H1 (cell line): ENCODE measurements around the gene EEF1G. TPM values are rescaled to one million over a fixed set of nuclear protein-coding genes. Genes with fewer than 3 reads are reported as not detected.

ENCODE experiments used
- ASH2L ChIP-seq: fragments of 200-600, 300-600 bp; sonication (generic); IDR thresholded peaks from one replicate; pipeline ENCODE4 v1.7.1; 2017; ENCODE audit warnings: low read length
- ATF3 ChIP-seq: IDR thresholded peaks from 2 replicates; pipeline ENCODE4 v1.6.1; 2011; ENCODE audit warnings: low read depth, mild to moderate bottlenecking, low read length; ENCODE audit not compliant: insufficient read depth
- BRCA1 ChIP-seq: IDR thresholded peaks from 2 replicates; pipeline ENCODE4 v1.6.1; 2012; ENCODE audit warnings: low read depth, low read length, improper control_type of control experiment
- CBX5 ChIP-seq: fragments of 300-800, 300-1000 bp; sonication (generic); IDR thresholded peaks from 2 replicates; pipeline ENCODE4 v1.7.1; 2016; ENCODE audit warnings: antibody characterized with exemption, low read length, low read depth
- CEBPB ChIP-seq: IDR thresholded peaks from 2 replicates; pipeline ENCODE4 v1.6.1; 2012; ENCODE audit warnings: low read depth, low read length
- CHD2 ChIP-seq: IDR thresholded peaks from 2 replicates; pipeline ENCODE4 v1.6.1; 2012; ENCODE audit warnings: low read length, improper control_type of control experiment
- CREB1 ChIP-seq: IDR thresholded peaks from 2 replicates; pipeline ENCODE4 v1.6.1; 2012; ENCODE audit warnings: inconsistent platforms
- EP300 ChIP-seq, 2 experiments: IDR thresholded peaks; 1 replicate in 1 of 2; 2 replicates in 1 of 2; pipeline ENCODE4 v1.6.1; 2011 to 2012; ENCODE audit warnings: low read depth in 2 of 2, low read length in 2 of 2, mild to moderate bottlenecking in 2 of 2, borderline replicate concordance in 1 of 2, inconsistent platforms in 1 of 2, moderate library complexity in 1 of 2
- EZH2 ChIP-seq: fragments of 200-600 bp; sonication (generic); IDR thresholded peaks from 2 replicates; pipeline ENCODE4 v1.7.1; 2012; ENCODE audit warnings: low read depth, mild to moderate bottlenecking, moderate library complexity, low read length, inconsistent platforms; ENCODE audit not compliant: severe bottlenecking
- GTF2F1 ChIP-seq: IDR thresholded peaks from 2 replicates; pipeline ENCODE4 v1.6.1; 2012; ENCODE audit warnings: low read depth, low read length, improper control_type of control experiment, borderline replicate concordance
- HDAC2 ChIP-seq, 2 experiments: fragments of 300-600 bp in 1 of 2; sonication (generic) in 1 of 2; IDR thresholded peaks; 2 replicates each; pipeline ENCODE4 v1.6.1; 2011 to 2012; ENCODE audit warnings: low read depth in 2 of 2, low read length in 2 of 2, mild to moderate bottlenecking in 2 of 2, moderate library complexity in 2 of 2, borderline replicate concordance in 1 of 2, inconsistent platforms in 1 of 2
- JUND ChIP-seq: IDR thresholded peaks from 2 replicates; pipeline ENCODE4 v1.6.1; 2011; ENCODE audit warnings: mild to moderate bottlenecking, improper control_type of control experiment, low read length
- MAFK ChIP-seq: IDR thresholded peaks from 2 replicates; pipeline ENCODE4 v1.6.1; 2012; ENCODE audit warnings: low read depth, mild to moderate bottlenecking, improper control_type of control experiment, low read length
- NRF1 ChIP-seq: IDR thresholded peaks from 2 replicates; pipeline ENCODE4 v1.6.1; 2011; ENCODE audit warnings: mild to moderate bottlenecking, low read depth, low read length, improper control_type of control experiment
- PHF8 ChIP-seq: fragments of 200-600 bp; sonication (generic); conservative IDR thresholded peaks from 2 replicates; pipeline ENCODE4 v1.7.1; 2012; ENCODE audit warnings: low read depth, mild to moderate bottlenecking, inconsistent platforms, low read length, moderate library complexity
- SIN3A ChIP-seq, 2 experiments: IDR thresholded peaks in 1 of 2; conservative IDR thresholded peaks in 1 of 2; 2 replicates each; pipeline ENCODE4 v1.6.1; 2011 to 2012; ENCODE audit warnings: low read length in 2 of 2, improper control_type of control experiment in 1 of 2, low read depth in 1 of 2, mild to moderate bottlenecking in 1 of 2
- SP1 ChIP-seq: IDR thresholded peaks from 2 replicates; pipeline ENCODE4 v1.6.1; 2011; ENCODE audit warnings: low read depth, low read length
- SP4 ChIP-seq: IDR thresholded peaks from 2 replicates; pipeline ENCODE4 v1.6.1; 2012; ENCODE audit warnings: low read length, inconsistent platforms
- SRF ChIP-seq: IDR thresholded peaks from 2 replicates; pipeline ENCODE4 v1.6.1; 2011; ENCODE audit warnings: mild to moderate bottlenecking, low read depth, low read length, moderate library complexity
- TAF7 ChIP-seq: optimal IDR thresholded peaks from 2 replicates; pipeline ENCODE3; 2011; ENCODE audit warnings: low read depth, mild to moderate bottlenecking, inconsistent platforms, low read length, moderate library complexity, borderline replicate concordance
- TBP ChIP-seq: IDR thresholded peaks from 2 replicates; pipeline ENCODE4 v1.6.1; 2011; ENCODE audit warnings: low read depth, low read length, improper control_type of control experiment
- YY1 ChIP-seq: IDR thresholded peaks from 2 replicates; pipeline ENCODE4 v1.6.1; 2011; ENCODE audit warnings: low read depth, mild to moderate bottlenecking, low read length
- polyA plus RNA-seq, 7 experiments: library from polyadenylated mRNA; depleted of rRNA in 3 of 7; stranded (reverse) in 5 of 7; unstranded in 2 of 7; fragments of >200 nt in 5 of 7; fragments of 200-250 nt in 2 of 7; gene quantifications; 1 replicate in 5 of 7; 2 replicates in 1 of 7; 4 replicates in 1 of 7; pipeline versions ENCODE4 v1.2.1 to v1.2.3, GENCODE V29; 2011 to 2013; ENCODE audit warnings: missing spikeins in 2 of 7, mixed read lengths in 2 of 7
- total RNA-seq: library from RNA; stranded (reverse); fragmentation: NEBNext Ultra II Directional; extraction: Animal tissue kit (Norgen Biotek cat#: 25700); gene quantifications from 2 replicates; pipeline ENCODE4 v1.2.1, GENCODE V29; 2021

The EEF1G gene
- total and polyA plus RNA-seq, 2 of the 8 experiments (the other 6 are each of a cell fraction or from before 2014, with no cell fraction given), result 1,627 to 1,996 TPM

- TF ChIP-seq HDAC2 (IDR thresholded peaks at IDR 0.05; ENCODE audit: borderline replicate concordance in 1 of 2, low read depth in 2 of 2, low read length in 2 of 2) (peak in 1 of 2 experiments; percentile 64; a peak in 1 of 4 replicates), EP300 (IDR thresholded peaks at IDR 0.05; ENCODE audit: borderline replicate concordance in 1 of 2, low read depth in 2 of 2, low read length in 2 of 2) (peak in 1 of 2 experiments; percentile 48; a peak in 1 of 3 replicates), PHF8 (peak; percentile 16), SIN3A (conservative IDR thresholded peaks at IDR 0.05 in 1 of 2, IDR thresholded peaks at IDR 0.05 in 1 of 2; ENCODE audit: low read depth in 1 of 2, low read length in 2 of 2) (peak; percentile 34 to 74; a peak in 1 of 4 replicates), BRCA1 (peak; percentile 61), SP1 (0 out of 2 replicates have a peak, but pooled peaks have one; percentile 36), NRF1 (peak; percentile 91), CEBPB (no peak), MAFK (no peak), ASH2L (peak; percentile 76), JUND (peak; percentile 26; the same call in 1 of the 2 replicates), GTF2F1 (0 out of 2 replicates have a peak, but pooled peaks have one; percentile 47), CBX5 (no peak), TBP (peak; percentile 95), TAF7 (peak; percentile 98), CHD2 (peak; percentile 79), SP4 (peak; percentile 63; the same call in 1 of the 2 replicates), CREB1 (peak; percentile 6; the same call in 1 of the 2 replicates), YY1 (peak; percentile 94), ATF3 (0 out of 2 replicates have a peak, but pooled peaks have one; percentile 36), SRF (no peak), EZH2 (no peak)
Observed at GRCh38 chr11:62573592-62574362, at the start of gene EEF1G (continued).
